Tibial artery (tissue), 4 donors: ENCODE data around the gene B3GAT2.

Experiments
- DNase-seq, 2 donors: peaks; one replicate each; pipeline ENCODE4 v3.0.0-alpha.2; 2019
- H3K27ac ChIP-seq, 2 donors: fragments of 200-600 bp; sonication (generic) in 1 of 2; 1 replicate in 1 of 2; 2 replicates in 1 of 2; pipeline ENCODE4 v1.5.1; 2018 to 2019; ENCODE audit warnings: mild to moderate bottlenecking in 1 of 2
- H3K27me3 ChIP-seq, 2 donors: fragments of 200-600 bp; sonication (generic) in 1 of 2; one replicate each; pipeline versions ENCODE4 v1.5.1 to v1.6.0; 2016 to 2019
- H3K36me3 ChIP-seq, 3 donors: fragments of 200-600 bp; sonication (generic) in 2 of 3; one replicate each; pipeline ENCODE4 v1.5.1; 2016 to 2019; ENCODE audit warnings: mild to moderate bottlenecking in 2 of 3
- H3K4me1 ChIP-seq, 4 donors: fragments of 200-600 bp; sonication (generic) in 2 of 4; 1 replicate in 3 of 4; 2 replicates in 1 of 4; pipeline ENCODE4 v1.5.1; 2016 to 2019
- H3K4me3 ChIP-seq, 2 donors: fragments of 200-600 bp; sonication (generic) in 1 of 2; 1 replicate in 1 of 2; 2 replicates in 1 of 2; pipeline ENCODE4 v1.5.1; 2018 to 2019; ENCODE audit warnings: mild to moderate bottlenecking in 2 of 2
- H3K9me3 ChIP-seq, 3 donors: fragments of 200-600 bp; sonication (generic) in 1 of 3; one replicate each; pipeline ENCODE4 v1.5.1; 2016 to 2019
- CTCF ChIP-seq, 2 experiments: fragments of 200-600 bp in 1 of 2; fragments of 450-650 bp in 1 of 2; IDR thresholded peaks; one replicate each; pipeline ENCODE4 v1.5.1; 2017 to 2019; ENCODE audit warnings: antibody characterized with exemption in 2 of 2, mild to moderate bottlenecking in 1 of 2, moderate library complexity in 1 of 2
- intact Hi-C: fragments of 100-400 bp; cut with DNase I; formaldehyde crosslinking; loops from one replicate; pipeline ENCODE4 v1.15.0; 2023; ENCODE audit warnings: low total_unique reads

B3GAT2 gene

GRCh38 chr6:70849348-70850069, 107.4 kb downstream of the B3GAT2 start:
- H3K27me3 ChIP-seq, result no peaks in the 10 kb centered on the region
- no peak for DNase-seq
- H3K27ac ChIP-seq, result no peak overlapping the region
- H3K4me1 ChIP-seq, result no peaks in the 10 kb centered on the region
- TF ChIP-seq CTCF (IDR thresholded peaks at IDR 0.05), result no peak
- no peak overlapping the region for H3K4me3 ChIP-seq
- peaks cover 0 to 8% (median 4%) of the 10 kb centered on the region in 3 donors for H3K36me3 ChIP-seq
- H3K9me3 ChIP-seq, result no peaks in the 10 kb centered on the region
- intact Hi-C loops, result no loop called here

GRCh38 chr6:70847106-70848084, 109.5 kb downstream of the B3GAT2 start:
- intact Hi-C loops, result no loop called here

DNA sequence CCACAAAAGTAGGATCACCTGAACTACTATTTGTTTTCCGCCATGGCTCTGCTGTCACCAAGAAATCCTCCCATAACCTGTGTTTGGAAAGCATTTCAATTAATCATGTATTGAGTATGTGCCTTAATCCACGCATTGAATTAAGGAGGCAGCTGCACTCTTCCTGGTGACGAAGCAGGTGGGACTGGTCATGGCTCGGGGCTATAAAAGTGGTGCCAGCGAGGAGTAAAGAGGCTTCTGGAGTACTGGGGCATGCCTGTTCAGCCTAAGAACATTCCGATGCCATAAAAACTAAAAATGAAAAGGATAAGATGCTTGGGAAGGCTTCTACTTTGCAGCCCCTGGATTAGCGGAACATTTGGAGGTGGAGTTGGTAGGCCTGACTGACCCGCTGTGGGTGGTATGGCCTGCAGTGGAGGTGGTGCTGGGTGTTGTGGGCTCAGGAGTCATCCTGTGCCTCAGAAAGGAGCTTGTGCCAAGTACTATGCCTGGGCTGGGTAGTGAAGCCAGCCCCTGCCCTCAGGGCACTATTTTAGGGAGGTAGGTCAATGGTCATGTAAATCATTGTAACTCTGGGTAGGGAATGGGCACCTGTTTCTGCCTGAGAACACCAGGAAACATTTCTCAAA, 110.5 kb downstream of the B3GAT2 start:
- Histone ChIP-seq H3K27me3 (no peaks in the 10 kb centered on the region), H3K9me3 (no peaks in the 10 kb centered on the region), H3K4me3 (no peak overlapping the region), H3K4me1 (no peaks in the 10 kb centered on the region), H3K27ac (no peak overlapping the region), H3K36me3 (no peaks in the 10 kb centered on the region)
- no peak for DNase-seq
- intact Hi-C loops, result no loop called here
- TF ChIP-seq CTCF (IDR thresholded peaks at IDR 0.05), result no peak

More at GRCh38 chr6:70847106-70848084, 109.5 kb downstream of the B3GAT2 start:
- no peaks in the 10 kb centered on the region for H3K9me3 ChIP-seq
- no peaks in the 10 kb centered on the region for H3K27me3 ChIP-seq
- DNase-seq, result no peak
- H3K36me3 ChIP-seq, result no peaks in the 10 kb centered on the region
- TF ChIP-seq CTCF (IDR thresholded peaks at IDR 0.05), result no peak
- H3K4me3 ChIP-seq, result no peak overlapping the region
- H3K27ac ChIP-seq, result no peak overlapping the region
- no peaks in the 10 kb centered on the region for H3K4me1 ChIP-seq

DNA sequence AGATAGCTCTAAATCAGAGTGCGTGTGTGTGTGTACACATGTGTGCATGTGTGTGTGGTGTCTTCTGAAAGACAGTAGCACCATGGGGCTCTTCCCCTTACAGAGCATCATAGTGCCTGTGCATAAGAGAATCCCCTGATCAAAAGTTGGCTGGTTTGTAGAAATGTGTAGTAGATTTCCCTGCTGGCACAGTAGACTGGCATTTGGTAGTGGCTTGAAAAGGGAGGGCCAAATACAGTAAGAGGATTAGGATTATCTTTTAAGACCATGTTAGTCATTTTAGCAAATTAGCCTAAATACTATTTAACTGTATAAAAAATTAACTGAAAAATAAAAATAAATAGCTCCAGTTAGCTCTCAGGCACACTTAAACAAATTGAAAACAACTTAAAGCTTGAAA, 112.6 kb downstream of the B3GAT2 start:
- Histone ChIP-seq H3K27ac (no peak overlapping the region), H3K4me1 (no peaks in the 10 kb centered on the region), H3K4me3 (no peak overlapping the region), H3K36me3 (no peaks in the 10 kb centered on the region), H3K27me3 (no peaks in the 10 kb centered on the region), H3K9me3 (no peaks in the 10 kb centered on the region)
- DNase-seq, result no peak
- intact Hi-C loops, result no loop called here
- no peak for TF ChIP-seq CTCF (IDR thresholded peaks at IDR 0.05)

- Histone ChIP-seq H3K4me1 (no peaks in the 10 kb centered on the region), H3K9me3 (no peaks in the 10 kb centered on the region), H3K27me3 (no peaks in the 10 kb centered on the region), H3K4me3 (no peak overlapping the region), H3K27ac (no peak overlapping the region), H3K36me3 (no peaks in the 10 kb centered on the region)
- no peak for DNase-seq
- intact Hi-C loops, result no loop called here
- TF ChIP-seq CTCF (IDR thresholded peaks at IDR 0.05), result no peak
Observed at GRCh38 chr6:70843328-70843918, 113.4 kb downstream of the B3GAT2 start.
